Stimulated activated CD4-positive, alpha-beta T cell treated with anti-CD3 and anti-CD28 coated beads, TNF-alpha, amount 100 ng/mL, for 48 hours (primary cell): ENCODE results near the gene ING1.
"Not testable (repeated sequence)": the region's sequence is repeated elsewhere in the genome, so short reads cannot be mapped to it uniquely, and the experiment has no call there.

Experiments used
- DNase-seq, 3 donors: peaks; one replicate each; pipeline ENCODE4 v3.0.0-alpha.2; 2020; ENCODE audit warnings: low read depth in 3 of 3

Gene ING1

GRCh38 chr13:110713642-110713952 is at the start of gene ING1:
Gene ING1 (plus strand): TSS chr13:110713700. CDS start chr13:110714150, 450 bp downstream.
- DNase-seq = no peak

- DNase-seq = no peak
Measured at GRCh38 chr13:110664041-110664440, 49.5 kb upstream of the ING1 start.

- no peak for DNase-seq
Measured at GRCh38 chr13:110664673-110665072, 48.8 kb upstream of the ING1 start.

- DNase-seq = no peak
Measured at GRCh38 chr13:110665491-110666254, 47.8 kb upstream of the ING1 start.

GRCh38 chr13:110666255-110666533 is 47.3 kb upstream of the ING1 start:
- no peak for DNase-seq

GRCh38 chr13:110669036-110669435 is 44.5 kb upstream of the ING1 start:
- DNase-seq = no peak

DNA sequence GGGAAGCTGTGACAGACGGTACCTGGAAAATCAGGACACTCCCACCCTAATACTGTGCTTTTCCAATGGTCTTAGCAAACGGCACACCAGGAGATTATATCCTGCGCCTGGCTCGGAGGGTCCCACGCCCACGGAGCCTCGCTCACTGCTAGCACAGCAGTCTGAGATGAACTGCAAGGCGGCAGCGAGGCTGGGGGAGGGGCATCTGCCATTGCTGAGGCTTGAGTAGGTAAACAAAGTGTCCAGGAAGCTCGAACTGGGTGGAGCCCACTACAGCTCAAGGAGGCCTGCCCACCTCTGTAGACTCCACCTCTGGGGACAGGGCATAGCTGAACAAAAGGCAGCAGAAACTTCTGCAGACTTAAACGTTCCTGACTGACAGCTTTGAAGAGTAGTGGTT is 43.7 kb upstream of the ING1 start:
- not testable (repeated sequence) for DNase-seq

DNA sequence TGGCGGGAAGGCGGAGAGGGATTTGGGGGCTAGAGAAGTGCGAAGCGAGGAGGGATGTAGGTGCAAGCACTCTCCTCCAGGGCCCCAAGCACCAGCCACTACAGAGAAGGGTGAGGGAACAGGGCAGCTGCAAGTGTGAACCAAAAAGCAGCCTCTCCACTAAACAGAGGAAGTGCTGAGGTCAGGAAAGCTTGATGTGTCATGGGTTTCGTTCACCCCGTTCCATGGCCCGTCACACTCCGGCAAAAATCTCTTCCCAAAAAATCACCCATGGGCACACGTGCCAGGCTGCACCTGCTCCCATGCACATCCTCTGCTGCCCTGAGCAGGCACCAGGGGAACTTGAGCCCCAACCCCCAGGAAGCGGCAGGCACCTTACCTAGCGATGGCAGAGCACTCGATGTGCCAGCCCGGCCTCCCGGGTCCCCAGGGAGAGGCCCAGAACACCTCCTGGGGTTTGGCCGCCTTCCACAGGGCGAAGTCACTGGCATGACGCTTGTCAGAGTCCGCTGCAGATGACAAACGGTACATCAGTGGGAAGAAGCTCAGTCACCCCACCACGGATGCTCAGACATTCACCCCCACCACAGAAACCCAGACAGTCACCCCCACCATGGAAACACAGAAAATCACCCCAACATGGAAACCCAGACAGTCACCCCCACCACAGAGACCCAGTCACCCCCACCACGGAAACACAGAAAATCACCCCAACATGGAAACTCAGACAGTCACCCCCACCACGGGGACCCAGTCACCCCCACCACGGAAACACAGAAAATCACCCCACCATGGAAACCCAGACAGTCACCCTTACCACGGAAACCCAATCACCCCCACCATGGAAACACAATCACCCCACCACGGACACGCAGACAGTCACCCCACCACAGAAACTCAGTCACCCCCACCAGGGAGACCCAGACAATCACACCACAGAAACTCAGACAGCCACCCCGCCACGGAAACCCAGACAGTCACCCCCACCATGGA is 36.6 kb upstream of the ING1 start:
- peak in 2 of 3 donors; percentile 8 to 43 for DNase-seq

- DNase-seq = no peak
Measured at GRCh38 chr13:110677731-110678545, 35.6 kb upstream of the ING1 start.

DNA sequence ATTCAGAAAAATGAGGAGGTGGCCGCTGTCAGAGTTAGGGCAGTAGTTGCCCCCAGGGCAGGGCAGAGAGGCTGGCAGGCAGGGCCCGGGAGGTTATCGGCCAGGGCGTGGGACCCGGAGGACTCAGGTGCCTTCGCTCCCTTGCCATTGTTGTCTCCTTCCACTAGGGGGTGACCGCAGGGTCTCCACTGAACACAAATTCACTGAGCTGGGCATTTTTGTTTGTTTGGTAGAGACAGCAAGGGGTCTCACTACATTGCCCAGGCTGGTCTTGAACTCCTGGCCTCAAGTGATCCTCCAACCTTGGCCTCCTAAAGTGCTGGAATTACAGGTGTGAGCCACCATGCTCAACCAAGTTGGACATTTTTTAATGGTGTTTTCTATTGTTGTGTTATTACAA is 32.6 kb upstream of the ING1 start:
- DNase-seq = no peak

DNA sequence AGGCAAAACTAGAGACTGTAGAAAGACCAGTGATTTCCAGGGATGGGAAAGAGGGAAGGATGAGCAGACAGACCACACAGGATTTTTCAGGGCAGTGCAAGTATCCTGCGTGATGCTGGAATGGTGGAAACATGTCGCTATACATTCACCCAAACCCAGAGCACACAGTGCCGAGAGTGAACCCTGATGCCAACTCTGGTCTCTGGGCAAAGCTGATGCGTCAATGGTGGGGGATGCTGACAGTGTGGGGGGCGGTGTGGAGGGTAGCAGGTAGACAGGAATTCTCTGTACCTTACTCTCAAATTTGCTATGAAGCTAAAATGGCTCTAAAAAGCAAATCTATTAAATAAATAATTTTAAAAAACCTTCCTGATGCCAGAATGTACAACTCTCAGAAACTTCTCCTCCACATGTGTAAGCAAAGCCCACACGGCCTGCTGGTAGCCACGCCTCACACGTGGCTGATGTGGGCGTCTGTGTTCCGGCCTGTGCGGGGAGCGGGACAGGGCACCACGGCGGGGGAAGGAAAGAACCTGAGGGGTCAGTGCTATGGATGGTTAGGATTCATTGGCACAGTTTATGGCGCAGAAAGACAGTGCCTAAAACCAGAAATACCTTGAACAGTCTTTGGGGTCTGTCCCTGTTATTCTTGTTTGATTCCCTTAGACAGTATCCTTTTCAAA is 31.5 kb upstream of the ING1 start:
- no peak for DNase-seq

- DNase-seq = no peak
Measured at GRCh38 chr13:110682746-110683145, 30.8 kb upstream of the ING1 start.

DNA sequence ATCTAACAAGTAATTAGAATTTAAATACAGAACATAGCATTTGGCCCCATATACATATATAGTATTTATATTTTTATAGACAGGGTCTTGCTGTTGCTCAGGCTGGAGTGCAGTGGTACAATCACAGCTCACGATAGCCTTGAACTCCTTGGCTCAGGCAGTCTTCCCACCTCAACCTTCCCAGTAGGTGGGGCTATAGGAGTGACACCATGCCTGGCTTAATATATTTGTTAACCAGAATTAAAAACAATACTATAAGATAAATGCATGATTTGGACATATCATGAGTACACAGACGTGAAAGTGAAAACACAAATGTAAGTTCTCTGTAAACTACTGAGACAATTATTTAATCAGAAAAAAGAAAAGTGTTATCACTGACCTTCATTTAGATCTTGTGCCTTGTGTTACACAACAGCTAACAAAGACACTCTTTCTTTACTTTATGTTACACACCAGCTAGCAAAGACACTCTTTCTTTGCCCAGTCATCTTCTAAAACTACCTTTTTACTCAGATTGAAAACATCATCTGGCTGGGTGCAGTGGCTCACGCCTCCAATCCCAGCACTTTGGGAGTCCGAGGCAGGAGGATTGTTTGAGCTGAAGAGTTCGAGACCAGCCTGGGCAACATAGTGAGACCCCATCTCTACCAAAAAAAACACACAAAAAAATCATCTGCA is 30.2 kb upstream of the ING1 start:
- DNase-seq = no peak

- DNase-seq = no peak
Measured at GRCh38 chr13:110683921-110684320, 29.6 kb upstream of the ING1 start.

GRCh38 chr13:110684388-110685056 is 29.0 kb upstream of the ING1 start:
- no peak for DNase-seq

DNA sequence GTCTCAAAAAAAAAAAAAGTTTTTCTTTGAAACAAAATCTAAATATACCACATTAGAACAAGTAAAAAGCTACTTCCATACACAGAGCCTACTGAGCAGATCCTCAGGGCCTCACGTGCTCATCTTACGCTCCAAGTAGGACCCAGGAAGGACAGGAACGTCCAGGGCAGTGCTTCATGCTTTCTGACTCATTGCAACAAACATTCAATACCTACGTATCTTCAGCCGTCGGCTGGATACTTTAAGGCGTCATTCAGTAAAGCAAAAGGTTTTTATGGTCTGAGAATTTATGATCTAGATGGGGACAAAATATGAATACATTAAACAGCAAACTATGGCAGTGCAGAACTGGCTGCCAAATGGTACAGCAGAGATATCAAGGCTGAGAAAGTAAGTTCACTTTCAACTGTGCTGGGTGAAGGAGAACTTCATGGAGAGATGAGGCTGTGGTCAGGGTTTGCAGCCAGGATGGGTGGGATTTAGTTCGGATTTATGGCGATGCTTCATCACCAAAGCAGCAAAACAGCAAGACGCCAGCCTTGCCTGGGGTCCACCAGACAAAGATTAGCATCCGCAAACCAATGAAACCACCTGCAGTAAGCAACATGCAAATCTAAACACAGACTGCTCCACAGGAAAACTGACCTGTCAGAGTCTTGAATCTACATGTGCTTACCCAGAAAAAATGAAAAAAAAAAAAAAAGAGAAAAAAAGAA is 28.0 kb upstream of the ING1 start:
- no peak for DNase-seq

DNA sequence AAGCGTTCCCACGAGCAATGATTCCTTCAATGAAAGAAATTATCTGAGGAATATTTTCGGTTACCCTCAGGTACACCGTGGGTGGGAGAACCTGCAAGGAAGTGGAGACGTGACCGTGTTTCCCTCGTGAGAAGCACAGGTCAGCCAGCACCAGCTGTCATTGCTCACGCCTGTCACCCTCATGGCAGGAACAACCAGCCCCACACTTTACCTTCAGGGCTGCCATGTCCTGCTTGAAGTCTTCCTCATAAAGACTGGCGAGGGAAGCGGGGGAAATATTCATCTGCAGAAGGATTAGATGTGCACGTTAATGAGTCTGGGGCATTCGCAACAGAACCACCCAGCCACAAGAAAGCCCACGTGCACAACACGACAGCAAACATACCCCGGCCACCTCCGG is 25.8 kb upstream of the ING1 start:
- DNase-seq = no peak

DNA sequence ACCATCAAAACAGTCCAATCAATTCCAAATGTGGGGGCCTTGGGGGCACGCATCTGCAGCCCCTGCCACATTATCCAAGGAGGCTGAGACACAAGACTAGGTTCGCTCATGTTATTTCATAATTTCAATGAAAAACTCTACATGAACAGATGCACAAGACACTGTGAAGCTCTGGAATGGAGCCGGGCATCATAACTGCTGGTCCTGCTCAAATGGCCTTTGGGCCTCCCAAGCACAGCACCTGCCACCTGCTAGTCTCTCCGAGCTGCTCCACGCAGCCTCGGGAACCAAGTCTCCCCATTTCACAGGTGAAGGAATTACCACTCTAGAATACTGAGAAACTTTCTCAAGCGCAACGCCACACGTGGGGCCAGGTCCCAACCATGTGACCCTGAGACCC is 24.5 kb upstream of the ING1 start:
- DNase-seq = no peak

- no peak for DNase-seq
Measured at GRCh38 chr13:110689711-110690110, 23.8 kb upstream of the ING1 start.

- DNase-seq = no peak
Measured at GRCh38 chr13:110690516-110690915, 23.0 kb upstream of the ING1 start.
